ENCODE measurements around the gene MKLN1. TPM values are rescaled to one million over a fixed set of nuclear protein-coding genes. Genes with fewer than 3 reads are reported as not detected.
"Not testable (repeated sequence)": the region's sequence is repeated elsewhere in the genome, so short reads cannot be mapped to it uniquely, and the experiment has no call there.

Gene MKLN1
- total RNA-seq, 2 donors from 2014 or later = 27.4 to 28.5 TPM

DNA sequence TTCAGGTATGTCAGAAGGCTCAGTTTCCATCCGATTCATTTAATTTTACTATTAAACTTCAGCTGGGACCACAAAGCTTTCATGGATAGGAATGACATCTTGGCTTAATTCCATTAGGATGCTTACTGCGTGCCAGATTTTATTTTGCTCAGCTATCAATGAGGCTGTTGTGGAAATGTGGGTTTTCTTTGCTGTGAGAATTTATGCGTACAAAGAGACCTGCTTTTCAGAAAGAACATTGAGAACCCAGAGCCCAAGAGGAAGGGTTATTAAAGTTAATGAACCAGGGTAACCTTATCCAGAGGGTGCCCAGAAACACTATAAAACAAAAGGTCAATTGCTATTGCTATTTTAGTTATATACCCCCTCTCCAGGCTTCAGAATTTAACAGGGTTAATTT, 98.3 kb downstream of the MKLN1 start:
- Histone ChIP-seq H3K4me1 (peaks cover 0 to 24% of the 10 kb centered on the region in 2 donors), H3K27me3 (no peaks in the 10 kb centered on the region), H3K9me3 (no peaks in the 10 kb centered on the region), H3K27ac (peak overlapping the region in 1 of 2 donors; percentile 1), H3K4me3 (no peak overlapping the region), H3K36me3 (peaks cover 11% of the 10 kb centered on the region)
- no peak for DNase-seq (ENCODE audit: low spot score)
- TF ChIP-seq, protein P1, sequence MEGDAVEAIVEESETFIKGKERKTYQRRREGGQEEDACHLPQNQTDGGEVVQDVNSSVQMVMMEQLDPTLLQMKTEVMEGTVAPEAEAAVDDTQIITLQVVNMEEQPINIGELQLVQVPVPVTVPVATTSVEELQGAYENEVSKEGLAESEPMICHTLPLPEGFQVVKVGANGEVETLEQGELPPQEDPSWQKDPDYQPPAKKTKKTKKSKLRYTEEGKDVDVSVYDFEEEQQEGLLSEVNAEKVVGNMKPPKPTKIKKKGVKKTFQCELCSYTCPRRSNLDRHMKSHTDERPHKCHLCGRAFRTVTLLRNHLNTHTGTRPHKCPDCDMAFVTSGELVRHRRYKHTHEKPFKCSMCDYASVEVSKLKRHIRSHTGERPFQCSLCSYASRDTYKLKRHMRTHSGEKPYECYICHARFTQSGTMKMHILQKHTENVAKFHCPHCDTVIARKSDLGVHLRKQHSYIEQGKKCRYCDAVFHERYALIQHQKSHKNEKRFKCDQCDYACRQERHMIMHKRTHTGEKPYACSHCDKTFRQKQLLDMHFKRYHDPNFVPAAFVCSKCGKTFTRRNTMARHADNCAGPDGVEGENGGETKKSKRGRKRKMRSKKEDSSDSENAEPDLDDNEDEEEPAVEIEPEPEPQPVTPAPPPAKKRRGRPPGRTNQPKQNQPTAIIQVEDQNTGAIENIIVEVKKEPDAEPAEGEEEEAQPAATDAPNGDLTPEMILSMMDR (IDR thresholded peaks at IDR 0.05) = no peak

DNA sequence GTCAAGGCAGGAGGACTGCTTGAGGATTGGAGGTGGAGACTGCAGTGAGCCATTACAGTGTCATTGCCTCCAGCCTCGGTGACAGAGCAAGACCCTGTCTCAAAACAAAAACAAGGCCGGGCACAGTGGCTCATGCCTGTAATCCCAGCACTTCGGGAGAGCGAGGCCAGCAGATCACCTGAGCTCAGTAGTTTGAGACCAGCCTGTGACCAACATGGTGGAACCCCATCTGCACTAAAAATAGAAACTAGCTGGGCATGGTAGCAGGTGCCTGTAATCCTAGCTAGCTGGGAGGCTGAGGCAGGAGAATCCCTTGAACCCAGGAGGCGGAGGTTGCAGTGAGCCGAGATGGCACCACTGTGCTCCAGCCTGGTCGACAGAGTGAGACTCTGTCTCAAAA, 103.2 kb downstream of the MKLN1 start:
- not testable (repeated sequence) for DNase-seq (ENCODE audit: low spot score); H3K9me3 ChIP-seq; H3K4me3 ChIP-seq; H3K27me3 ChIP-seq; H3K27ac ChIP-seq
- H3K36me3 ChIP-seq = peaks cover 11% of the 10 kb centered on the region
- peaks cover 0 to 18% of the 10 kb centered on the region in 2 donors for H3K4me1 ChIP-seq

DNA sequence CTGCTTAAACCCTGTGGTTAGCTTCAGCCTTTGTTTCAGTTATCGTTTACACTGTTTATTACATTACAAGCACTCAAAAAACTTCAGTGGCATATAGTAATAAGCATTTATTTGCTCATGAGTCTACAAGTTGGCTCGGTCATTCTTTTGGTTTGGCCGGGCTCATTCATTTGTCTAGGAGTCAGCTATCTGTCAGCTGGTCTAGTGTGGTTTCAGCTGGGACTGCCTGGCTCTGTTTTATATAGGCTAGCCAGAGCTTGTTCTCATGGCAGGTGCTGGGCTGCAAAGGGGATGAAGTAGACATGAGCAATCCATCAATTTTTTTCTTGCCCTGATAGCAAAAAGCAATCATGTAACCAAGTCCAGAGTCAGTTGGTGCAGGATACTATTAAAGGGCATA, 103.6 kb downstream of the MKLN1 start:
- TF ChIP-seq, protein P1 (IDR thresholded peaks at IDR 0.05) = no peak
- Histone ChIP-seq H3K27ac (no peak overlapping the region), H3K4me3 (no peak overlapping the region), H3K27me3 (no peaks in the 10 kb centered on the region), H3K9me3 (no peaks in the 10 kb centered on the region), H3K36me3 (peaks cover 11% of the 10 kb centered on the region), H3K4me1 (peaks cover 0 to 13% of the 10 kb centered on the region in 2 donors)
- DNase-seq (ENCODE audit: low spot score) = no peak

DNA sequence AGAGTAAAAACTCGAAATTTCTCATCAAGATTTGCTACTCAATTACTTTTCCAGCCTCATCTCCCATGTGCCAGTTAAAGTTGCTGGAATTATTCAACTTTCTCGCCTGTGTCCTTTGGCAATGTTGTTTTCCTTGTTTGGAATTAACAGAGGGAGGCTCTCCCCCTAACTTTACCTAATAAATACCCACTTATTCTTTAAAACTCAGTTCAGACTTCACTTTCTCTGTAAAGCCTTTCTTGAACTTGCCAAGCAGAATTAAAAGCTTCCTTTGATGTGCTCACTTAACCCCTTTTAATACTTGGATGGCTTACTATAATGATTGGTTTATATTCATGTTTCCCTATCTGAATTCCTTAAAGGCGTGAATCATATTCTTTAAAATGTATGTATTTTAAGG, 104.1 kb downstream of the MKLN1 start:
- TF ChIP-seq, protein P1 (IDR thresholded peaks at IDR 0.05) = no peak
- no peak overlapping the region for H3K27ac ChIP-seq

DNA sequence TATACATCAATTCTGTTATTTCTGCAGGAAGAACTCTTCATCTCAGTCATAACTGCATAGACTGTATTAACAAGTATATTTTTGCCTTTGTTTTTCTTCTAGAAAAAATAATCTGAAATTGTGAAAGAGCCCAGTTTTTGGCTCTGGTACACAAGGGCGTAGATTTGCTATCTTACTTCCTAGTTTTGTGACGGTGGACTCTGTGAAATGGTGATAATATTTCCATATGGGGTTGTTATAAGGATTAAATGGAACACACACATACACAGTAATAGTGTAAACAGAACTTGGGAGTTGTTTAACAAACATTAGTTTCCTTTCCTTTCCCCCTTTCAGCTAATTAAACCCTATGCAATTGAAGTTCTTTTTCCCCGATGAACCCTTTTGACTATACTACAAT, 108.7 kb downstream of the MKLN1 start:
- no peak for DNase-seq (ENCODE audit: low spot score)
- no peaks in the 10 kb centered on the region for H3K9me3 ChIP-seq
- no peak overlapping the region for H3K27ac ChIP-seq
- no peaks in the 10 kb centered on the region for H3K27me3 ChIP-seq
- H3K4me3 ChIP-seq = no peak overlapping the region
- H3K4me1 ChIP-seq = peaks cover 0 to 5% of the 10 kb centered on the region in 2 donors
- peaks cover 27% of the 10 kb centered on the region for H3K36me3 ChIP-seq
- TF ChIP-seq, protein P1 (IDR thresholded peaks at IDR 0.05) = no peak

More for the DNA sequence above, 104.1 kb downstream of the MKLN1 start:
- Histone ChIP-seq H3K27me3 (no peaks in the 10 kb centered on the region), H3K4me3 (no peak overlapping the region), H3K9me3 (no peaks in the 10 kb centered on the region), H3K4me1 (peaks cover 0 to 12% of the 10 kb centered on the region in 2 donors), H3K36me3 (peaks cover 11% of the 10 kb centered on the region)
- DNase-seq (ENCODE audit: low spot score) = no peak

DNA sequence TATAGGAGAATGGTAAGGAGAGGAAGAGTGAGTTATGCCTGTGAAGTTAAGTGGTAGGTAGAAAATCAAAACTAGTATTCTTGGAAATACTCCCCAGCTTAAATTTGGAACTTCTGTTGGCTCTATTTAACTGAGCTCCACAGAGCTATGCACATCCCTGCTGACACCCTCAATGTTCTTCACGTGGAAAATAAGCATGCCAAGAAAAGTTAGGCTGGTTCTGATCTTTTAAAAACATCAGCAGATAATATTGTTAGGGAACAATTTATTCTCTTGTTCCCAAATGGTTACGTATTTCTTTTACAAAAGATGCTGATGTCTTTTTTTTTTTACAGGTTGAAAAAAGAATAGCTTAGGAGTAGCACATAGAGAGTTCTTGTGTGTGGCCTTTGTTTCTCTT, 111.3 kb downstream of the MKLN1 start:
- TF ChIP-seq, protein P1 (IDR thresholded peaks at IDR 0.05) = no peak

More for the DNA sequence above, 111.3 kb downstream of the MKLN1 start:
- Histone ChIP-seq H3K4me1 (no peaks in the 10 kb centered on the region), H3K27me3 (no peaks in the 10 kb centered on the region), H3K36me3 (peaks cover 35% of the 10 kb centered on the region), H3K9me3 (no peaks in the 10 kb centered on the region), H3K4me3 (no peak overlapping the region), H3K27ac (no peak overlapping the region)
- DNase-seq (ENCODE audit: low spot score) = no peak
